Bronchial smooth muscle cell (primary cell): ENCODE measurements around the gene OR10AD1. TPM values are rescaled to one million over a fixed set of nuclear protein-coding genes. Genes with fewer than 3 reads are reported as not detected.

ENCODE experiments used
- total RNA-seq: library from RNA; depleted of rRNA; stranded (reverse); fragments of >200 nt; gene quantifications from 2 replicates; pipeline ENCODE4 v1.2.1, GENCODE V29; 2014

The OR10AD1 gene
- total RNA-seq = not detected in 2 replicates

GRCh38 chr12:48203192-48203591, at the start of gene OR10AD1:
Gene OR10AD1, minus strand, starts transcription at chr12:48203292. Its CDS starts 0 bp downstream, at chr12:48203292.

GRCh38 chr12:48183091-48183875, 19.8 kb downstream of the OR10AD1 start, which contains the start of gene CCDC184:
Gene CCDC184, plus strand, starts transcription at chr12:48183644. Its CDS starts 479 bp downstream, at chr12:48184123.

GRCh38 chr12:48157018-48157888, 45.8 kb downstream of the OR10AD1 start, which contains the start of gene ASB8:
Gene ASB8, minus strand, starts transcription at chr12:48157515. Its CDS starts 4,019 bp downstream, at chr12:48153496.

Other genes starting within 250 kb of the OR10AD1 start
- 34.8 and 63.4 TPM in 2 replicates for gene TMEM106C, start 239.7 kb downstream of the OR10AD1 start, total RNA-seq
- not detected in 2 replicates for gene COL2A1, start 198.8 kb downstream of the OR10AD1 start, total RNA-seq
- 7.1 and 8.8 TPM in 2 replicates for gene SENP1, start 97.2 kb downstream of the OR10AD1 start, total RNA-seq
- 98.7 and 110 TPM in 2 replicates for gene PFKM, start 83.9 kb downstream of the OR10AD1 start, total RNA-seq
- gene ASB8, start 45.8 kb downstream of the OR10AD1 start, total RNA-seq = 14.2 and 18.7 TPM in 2 replicates
- gene CCDC184, start 19.6 kb downstream of the OR10AD1 start, total RNA-seq = 0.32 and 0.34 TPM in 2 replicates
- 4.8 and 5.8 TPM in 2 replicates for gene ZNF641, start 147.6 kb upstream of the OR10AD1 start, total RNA-seq